Astrocyte (in vitro differentiated cells and primary cell): ENCODE results near the gene PDZD7. TPM values are rescaled to one million over a fixed set of nuclear protein-coding genes. Genes with fewer than 3 reads are reported as not detected.

Experiments
- DNase-seq: peaks from one replicate; pipeline ENCODE4 v3.0.0-alpha.2; 2010; ENCODE audit warnings: low read depth
- FAIRE-seq: peaks from 2 replicates; lab custom pipeline; 2011; peaks lifted over from hg19 to GRCh38; lab: Jason Lieb, UNC
- H2AFZ ChIP-seq: 2 replicates; pipeline ENCODE4 v1.6.0; 2012; ENCODE audit warnings: low read depth, low read length, inconsistent platforms
- H3K27ac ChIP-seq: 2 replicates; pipeline ENCODE4 v1.5.1; 2011; ENCODE audit warnings: low read depth, low read length, inconsistent platforms
- H3K27me3 ChIP-seq: 2 replicates; pipeline ENCODE4 v1.6.0; 2011; ENCODE audit warnings: low read length, inconsistent platforms; ENCODE audit not compliant: insufficient read depth
- H3K36me3 ChIP-seq: 2 replicates; pipeline ENCODE4 v1.5.1; 2011; ENCODE audit warnings: low read length, inconsistent platforms; ENCODE audit not compliant: insufficient read depth
- H3K4me1 ChIP-seq: 2 replicates; pipeline ENCODE4 v1.5.1; 2011; ENCODE audit warnings: low read length, inconsistent platforms; ENCODE audit not compliant: insufficient read depth
- H3K4me2 ChIP-seq: 2 replicates; pipeline ENCODE4 v1.6.0; 2012; ENCODE audit warnings: low read length, inconsistent platforms
- H3K4me3 ChIP-seq: 2 replicates; pipeline ENCODE4 v1.5.1; 2011; ENCODE audit warnings: low read depth, mild to moderate bottlenecking, low read length, inconsistent platforms; ENCODE audit not compliant: insufficient read depth
- H3K79me2 ChIP-seq: 2 replicates; pipeline ENCODE4 v1.6.0; 2012; ENCODE audit warnings: mild to moderate bottlenecking, low read length, inconsistent platforms; ENCODE audit not compliant: insufficient read depth
- H3K9ac ChIP-seq: 2 replicates; pipeline ENCODE4 v1.6.0; 2012; ENCODE audit warnings: mild to moderate bottlenecking, low read length, inconsistent platforms
- H3K9me3 ChIP-seq: 2 replicates; pipeline ENCODE4 v1.5.1; 2012; ENCODE audit warnings: low read depth, mild to moderate bottlenecking, low read length, inconsistent platforms; ENCODE audit not compliant: insufficient read depth
- H4K20me1 ChIP-seq: 2 replicates; pipeline ENCODE4 v1.6.0; 2012; ENCODE audit warnings: low read length, inconsistent platforms; ENCODE audit not compliant: insufficient read depth
- H3K27ac Mint-ChIP-seq: one replicate; pipeline ENCODE4 v1.8.0; 2021; ENCODE audit warnings: mild to moderate bottlenecking, mixed read lengths; ENCODE audit not compliant: unreplicated experiment
- H3K27me3 Mint-ChIP-seq: one replicate; pipeline ENCODE4 v1.8.0; 2021; ENCODE audit warnings: low read depth, mixed read lengths; ENCODE audit not compliant: unreplicated experiment
- H3K36me3 Mint-ChIP-seq: one replicate; pipeline ENCODE4 v1.8.0; 2021; ENCODE audit warnings: low read depth, mixed read lengths; ENCODE audit not compliant: unreplicated experiment
- H3K4me1 Mint-ChIP-seq: one replicate; pipeline ENCODE4 v1.8.0; 2021; ENCODE audit warnings: low read depth, mixed read lengths; ENCODE audit not compliant: unreplicated experiment
- H3K4me3 Mint-ChIP-seq: one replicate; pipeline ENCODE4 v1.8.0; 2021; ENCODE audit warnings: mild to moderate bottlenecking, moderate library complexity, mixed read lengths; ENCODE audit not compliant: unreplicated experiment
- H3K9me3 Mint-ChIP-seq: one replicate; pipeline ENCODE4 v1.8.0; 2021; ENCODE audit warnings: mild to moderate bottlenecking, mixed read lengths; ENCODE audit not compliant: unreplicated experiment
- EZH2 ChIP-seq: IDR thresholded peaks from 2 replicates; pipeline ENCODE4 v1.6.1; 2012; ENCODE audit warnings: mild to moderate bottlenecking, low read length, inconsistent platforms; ENCODE audit not compliant: insufficient read depth
- total RNA-seq: library from RNA; stranded (reverse); gene quantifications from 2 replicates; pipeline ENCODE4 v1.2.1, GENCODE V29; 2021
- TF ChIP-seq, protein P1 (sequence below): IDR thresholded peaks from 2 replicates; pipeline ENCODE4 v1.5.1; 2011; ENCODE audit warnings: low read depth, mild to moderate bottlenecking, inconsistent platforms, low read length, moderate library complexity; ENCODE audit not compliant: insufficient read depth

Gene PDZD7
- total RNA-seq, 1 donor from 2014 or later: 4.5 TPM

DNA sequence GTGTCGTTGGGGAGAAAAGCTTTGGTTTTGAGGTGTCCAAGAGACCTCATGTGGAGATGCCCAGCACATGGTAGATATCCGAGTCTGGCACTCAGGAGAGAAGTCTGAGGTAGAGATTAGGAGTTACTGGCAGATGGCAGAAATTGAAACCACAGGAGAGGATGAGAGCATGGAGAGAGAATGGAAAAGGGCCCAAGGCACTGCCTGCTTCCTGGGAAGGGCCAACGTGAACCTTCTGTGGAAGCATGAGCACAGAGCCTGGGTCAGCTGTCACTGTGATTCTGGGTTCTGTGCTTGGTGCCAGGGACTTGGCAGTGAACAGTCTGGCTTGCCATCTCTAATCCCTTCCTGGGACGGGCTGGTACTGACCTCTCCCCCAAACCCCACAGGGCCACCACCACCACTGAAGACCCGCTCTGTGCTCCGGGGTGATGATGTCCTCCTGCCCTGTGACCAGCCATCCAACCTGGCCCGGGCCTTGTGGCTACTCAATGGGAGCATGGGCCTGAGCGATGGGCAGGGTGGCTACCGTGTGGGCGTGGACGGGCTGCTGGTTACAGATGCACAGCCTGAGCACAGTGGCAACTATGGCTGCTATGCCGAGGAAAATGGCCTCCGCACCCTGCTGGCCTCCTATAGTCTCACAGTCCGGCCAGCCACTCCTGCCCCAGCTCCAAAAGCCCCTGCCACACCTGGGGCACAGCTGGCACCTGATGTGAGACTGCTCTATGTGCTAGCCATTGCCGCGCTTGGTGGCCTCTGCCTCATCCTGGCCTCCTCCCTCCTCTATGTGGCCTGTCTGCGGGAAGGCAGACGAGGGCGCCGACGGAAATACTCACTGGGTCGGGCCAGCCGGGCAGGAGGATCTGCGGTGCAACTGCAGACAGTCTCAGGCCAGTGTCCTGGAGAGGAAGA, 47.8 kb downstream of the PDZD7 start:
- H3K27ac ChIP-seq: no peak overlapping the region
- H3K4me1 ChIP-seq: peaks cover 17% of the 10 kb centered on the region
- no peak overlapping the region for H3K4me3 Mint-ChIP-seq
- H3K27me3 Mint-ChIP-seq: no peaks in the 10 kb centered on the region
- FAIRE-seq: no peak
- H3K27me3 ChIP-seq: no peaks in the 10 kb centered on the region
- H3K27ac Mint-ChIP-seq: no peak overlapping the region
- peaks cover 3% of the 10 kb centered on the region for H3K9me3 Mint-ChIP-seq
- peaks cover 21% of the 10 kb centered on the region for H3K36me3 Mint-ChIP-seq
- H4K20me1 ChIP-seq: peaks cover 24% of the 10 kb centered on the region
- H3K36me3 ChIP-seq: peaks cover 4% of the 10 kb centered on the region
- peaks cover 24% of the 10 kb centered on the region for H3K79me2 ChIP-seq
- no peak overlapping the region for H3K4me2 ChIP-seq
- no peaks in the 10 kb centered on the region for H3K9me3 ChIP-seq
- H3K4me1 Mint-ChIP-seq: peaks cover 10% of the 10 kb centered on the region
- no peak for DNase-seq
- H2AFZ ChIP-seq: no peak overlapping the region
- no peak overlapping the region for H3K9ac ChIP-seq
- TF ChIP-seq, protein P1, sequence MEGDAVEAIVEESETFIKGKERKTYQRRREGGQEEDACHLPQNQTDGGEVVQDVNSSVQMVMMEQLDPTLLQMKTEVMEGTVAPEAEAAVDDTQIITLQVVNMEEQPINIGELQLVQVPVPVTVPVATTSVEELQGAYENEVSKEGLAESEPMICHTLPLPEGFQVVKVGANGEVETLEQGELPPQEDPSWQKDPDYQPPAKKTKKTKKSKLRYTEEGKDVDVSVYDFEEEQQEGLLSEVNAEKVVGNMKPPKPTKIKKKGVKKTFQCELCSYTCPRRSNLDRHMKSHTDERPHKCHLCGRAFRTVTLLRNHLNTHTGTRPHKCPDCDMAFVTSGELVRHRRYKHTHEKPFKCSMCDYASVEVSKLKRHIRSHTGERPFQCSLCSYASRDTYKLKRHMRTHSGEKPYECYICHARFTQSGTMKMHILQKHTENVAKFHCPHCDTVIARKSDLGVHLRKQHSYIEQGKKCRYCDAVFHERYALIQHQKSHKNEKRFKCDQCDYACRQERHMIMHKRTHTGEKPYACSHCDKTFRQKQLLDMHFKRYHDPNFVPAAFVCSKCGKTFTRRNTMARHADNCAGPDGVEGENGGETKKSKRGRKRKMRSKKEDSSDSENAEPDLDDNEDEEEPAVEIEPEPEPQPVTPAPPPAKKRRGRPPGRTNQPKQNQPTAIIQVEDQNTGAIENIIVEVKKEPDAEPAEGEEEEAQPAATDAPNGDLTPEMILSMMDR: no peak
- no peak for TF ChIP-seq EZH2
- H3K4me3 ChIP-seq: no peak overlapping the region

DNA sequence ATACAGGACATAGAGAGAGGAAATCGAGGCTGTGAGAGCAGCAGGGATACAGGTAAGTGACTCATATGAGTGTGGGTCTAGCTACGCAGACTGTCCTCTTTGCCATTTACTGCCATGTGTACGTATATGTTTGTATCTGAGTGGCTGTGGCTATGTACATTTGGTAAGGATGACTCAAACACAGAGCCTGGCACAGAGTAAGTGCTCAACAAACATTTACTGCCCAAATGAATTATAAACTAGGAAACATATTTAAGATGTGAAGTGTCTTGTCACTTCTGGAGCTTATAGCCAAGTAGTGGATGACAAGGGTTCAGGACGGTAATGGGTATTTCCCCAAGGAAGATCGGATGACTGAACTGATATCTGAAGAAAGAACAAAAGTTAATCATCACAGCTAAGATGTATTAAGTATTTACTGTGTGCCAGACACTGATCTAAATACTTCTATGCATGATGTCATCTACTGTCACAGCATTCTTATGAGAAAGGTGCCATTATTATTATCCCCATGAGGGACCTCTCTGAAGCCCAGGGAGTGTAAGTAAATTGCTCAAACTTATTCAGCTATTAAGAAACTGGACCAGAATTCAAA, 49.7 kb downstream of the PDZD7 start:
- peaks cover 2% of the 10 kb centered on the region for H3K4me1 Mint-ChIP-seq
- H3K79me2 ChIP-seq: peaks cover 5% of the 10 kb centered on the region
- no peak overlapping the region for H3K9ac ChIP-seq
- no peak overlapping the region for H2AFZ ChIP-seq
- H3K27ac ChIP-seq: no peak overlapping the region
- H3K36me3 Mint-ChIP-seq: peaks cover 20% of the 10 kb centered on the region
- FAIRE-seq (no peak), DNase-seq (no peak)
- H3K27ac Mint-ChIP-seq: no peak overlapping the region
- no peaks in the 10 kb centered on the region for H3K9me3 Mint-ChIP-seq
- peaks cover 4% of the 10 kb centered on the region for H3K4me1 ChIP-seq
- no peaks in the 10 kb centered on the region for H3K27me3 Mint-ChIP-seq
- peaks cover 4% of the 10 kb centered on the region for H3K36me3 ChIP-seq
- peaks cover 13% of the 10 kb centered on the region for H4K20me1 ChIP-seq
- no peaks in the 10 kb centered on the region for H3K27me3 ChIP-seq
- TF ChIP-seq EZH2: no peak
- TF ChIP-seq, protein P1: no peak
- H3K4me3 Mint-ChIP-seq: no peak overlapping the region
- no peak overlapping the region for H3K4me3 ChIP-seq
- no peak overlapping the region for H3K4me2 ChIP-seq
- no peaks in the 10 kb centered on the region for H3K9me3 ChIP-seq
